HG03097 (cell line): ENCODE data around the gene TOMT.

Experiments used
- ATAC-seq: cut with Tn5 transposase; IDR thresholded peaks from one replicate; pipeline ENCODE4 v1.9.1; 2021; ENCODE audit not compliant: unreplicated experiment, low FRiP score

Gene TOMT

DNA sequence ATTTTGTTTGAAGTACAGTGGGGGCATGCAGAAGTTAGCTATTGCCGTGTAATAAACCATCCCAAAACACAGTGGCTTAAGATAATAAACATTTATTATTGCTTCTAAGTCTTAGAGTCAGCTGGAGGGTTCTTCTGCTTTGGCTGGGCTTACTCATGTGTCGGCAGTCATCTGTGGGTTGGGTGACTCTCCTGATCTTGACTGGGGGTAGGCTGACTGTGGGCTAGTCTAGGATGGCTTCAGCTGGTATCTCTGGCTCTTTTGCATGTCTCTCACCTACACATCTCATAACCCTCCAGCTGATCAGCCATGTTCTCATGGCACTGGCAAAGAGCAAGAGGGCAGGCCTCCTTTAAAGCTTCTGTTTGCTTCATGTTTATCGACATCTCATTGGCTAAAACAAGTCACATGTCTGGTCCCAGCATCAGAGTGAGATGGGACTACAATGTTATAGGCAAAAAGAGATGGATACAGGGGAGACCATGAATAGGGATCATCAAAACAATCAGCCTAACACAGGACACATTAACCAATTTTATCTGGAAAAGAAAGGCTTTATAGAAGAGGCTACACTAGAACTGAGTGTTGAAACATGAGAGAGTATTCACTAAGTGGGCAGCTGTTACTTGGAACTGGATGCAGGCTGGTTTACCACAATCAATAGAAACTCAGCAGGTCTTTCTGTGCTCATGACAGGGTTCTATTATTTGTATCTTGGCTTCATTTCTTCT lies 19.9 kb upstream of the TOMT start:
- ATAC-seq = no peak

DNA sequence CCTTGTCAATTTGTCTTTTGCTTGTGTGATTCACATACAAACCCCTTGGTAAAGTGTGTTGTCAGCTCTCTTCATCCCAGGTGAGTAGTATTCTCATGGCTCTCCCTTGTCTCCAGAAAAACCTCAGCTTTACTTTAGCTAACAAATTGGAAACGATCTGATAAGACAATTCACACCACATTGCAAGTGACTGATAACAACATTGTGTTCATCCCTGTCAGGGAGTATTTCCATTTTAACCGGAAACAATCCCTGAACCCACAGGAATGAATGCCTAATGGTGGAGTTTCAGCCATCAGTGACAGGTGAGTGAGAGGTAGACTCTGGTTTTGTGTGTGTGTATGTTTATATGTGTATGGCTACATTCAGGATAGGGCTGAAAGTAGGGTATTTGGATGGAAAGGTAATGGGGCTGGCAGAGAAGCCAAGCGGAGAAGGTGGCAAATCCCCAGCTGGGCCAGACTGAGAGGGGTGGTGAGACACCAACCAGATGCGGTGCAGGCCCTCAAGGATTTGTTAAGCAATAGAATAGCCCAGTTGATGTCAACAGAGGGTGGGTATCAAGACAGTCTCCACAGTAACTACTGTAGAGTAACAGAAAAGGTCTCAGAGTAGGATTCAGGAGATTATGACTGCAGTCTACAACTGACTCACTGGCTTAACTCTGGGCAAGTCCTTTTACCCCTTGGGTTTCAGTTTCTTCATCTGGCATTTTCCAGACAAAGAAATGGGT lies 17.5 kb upstream of the TOMT start:
- ATAC-seq = no peak

DNA sequence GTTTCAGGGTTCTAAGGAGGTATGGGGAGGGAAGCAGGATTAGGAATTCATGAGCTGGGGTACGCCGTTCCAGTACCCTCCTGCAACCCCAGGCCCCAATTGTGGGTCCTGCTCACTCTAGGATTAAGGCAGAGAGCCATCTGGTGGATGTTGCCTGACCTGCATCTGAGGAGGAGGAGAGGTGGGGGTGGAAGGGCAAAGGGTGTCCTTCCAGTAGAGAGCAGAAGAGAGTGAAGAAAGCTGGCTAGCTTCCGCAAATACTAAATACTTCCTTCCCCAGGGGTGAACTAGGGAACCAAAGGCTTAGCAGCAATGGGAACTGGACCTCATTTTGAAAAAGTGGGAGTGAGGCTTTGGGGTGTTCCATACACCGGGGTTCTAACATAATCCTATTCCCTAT lies 14.4 kb upstream of the TOMT start:
- no peak for ATAC-seq

DNA sequence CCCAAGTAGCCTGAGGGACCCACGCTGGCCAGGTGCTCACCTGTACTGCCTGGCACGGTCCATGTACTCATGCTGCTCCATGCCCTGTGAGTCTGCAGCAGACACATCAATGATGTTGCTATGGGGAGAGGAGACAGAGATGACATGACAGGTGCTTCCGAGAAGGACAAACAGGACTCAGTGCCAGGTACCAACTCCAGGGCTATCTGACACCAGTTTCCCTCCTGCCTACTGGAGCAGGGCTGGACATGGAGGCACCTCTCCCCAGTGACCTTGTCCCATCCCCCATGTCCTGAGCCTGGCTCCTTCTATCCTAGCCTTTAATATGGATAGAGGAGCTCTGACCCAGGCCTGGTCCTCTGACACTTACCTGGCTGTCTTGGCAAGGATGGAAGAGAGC lies 7.0 kb upstream of the TOMT start:
- no peak for ATAC-seq

DNA sequence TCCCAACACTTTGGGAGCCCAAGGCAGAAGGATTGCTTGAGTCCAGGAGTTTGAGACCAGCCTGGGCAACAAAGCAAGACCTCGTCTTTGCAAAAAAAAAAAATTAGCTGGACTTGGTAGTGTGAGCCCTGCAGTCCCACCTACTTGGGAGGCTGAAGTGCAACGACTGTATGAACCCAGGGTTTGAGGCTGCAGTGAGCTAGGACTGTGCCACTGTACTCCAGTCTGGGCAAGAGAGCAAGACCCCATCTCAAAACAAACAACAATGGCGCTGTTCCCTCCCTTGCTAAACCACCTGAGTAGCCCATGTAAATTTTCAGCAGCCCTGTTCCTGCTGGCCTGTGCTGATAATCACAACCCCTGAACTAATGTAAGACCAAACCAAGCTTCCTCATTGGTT lies 5.7 kb upstream of the TOMT start:
- no peak for ATAC-seq

DNA sequence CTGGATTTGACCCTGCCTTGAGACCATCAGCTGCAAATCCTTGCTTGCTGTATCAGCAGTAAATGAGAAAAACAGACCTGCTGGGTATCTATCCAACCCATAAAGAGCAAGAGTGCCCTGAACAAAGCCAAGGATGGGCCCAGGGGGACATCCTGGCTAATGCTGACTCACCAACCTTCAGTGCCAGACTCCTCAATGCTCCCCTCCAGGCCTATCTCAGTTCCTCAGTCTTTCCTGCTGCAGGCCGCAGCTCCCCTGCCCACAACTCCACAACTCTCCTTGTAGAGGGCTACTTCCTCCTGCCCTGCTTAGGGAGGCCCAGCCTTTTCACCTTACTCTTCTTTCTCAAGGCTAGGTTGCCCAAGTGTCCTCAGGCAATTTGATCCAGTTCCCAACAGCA lies 5.3 kb upstream of the TOMT start:
- ATAC-seq = no peak

DNA sequence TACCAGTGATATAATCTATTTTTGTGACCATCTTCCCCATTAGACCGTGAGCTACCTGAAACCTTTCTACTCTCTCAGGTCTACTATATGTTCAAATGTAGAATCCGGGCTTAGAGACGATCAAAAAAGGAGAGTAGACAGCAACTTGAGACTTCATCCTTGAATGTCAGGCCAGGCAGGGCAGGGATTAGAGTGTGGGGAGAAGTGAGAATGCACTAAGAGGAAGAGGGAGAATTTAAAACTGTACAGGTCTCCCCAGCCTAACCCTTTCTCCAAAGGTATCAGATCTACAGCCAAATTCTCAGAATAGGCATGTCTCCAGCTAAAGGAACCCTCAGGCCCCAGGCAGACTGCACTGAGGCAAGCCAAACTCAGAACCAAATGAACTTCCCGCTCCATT lies 3.6 kb upstream of the TOMT start:
- no peak for ATAC-seq

DNA sequence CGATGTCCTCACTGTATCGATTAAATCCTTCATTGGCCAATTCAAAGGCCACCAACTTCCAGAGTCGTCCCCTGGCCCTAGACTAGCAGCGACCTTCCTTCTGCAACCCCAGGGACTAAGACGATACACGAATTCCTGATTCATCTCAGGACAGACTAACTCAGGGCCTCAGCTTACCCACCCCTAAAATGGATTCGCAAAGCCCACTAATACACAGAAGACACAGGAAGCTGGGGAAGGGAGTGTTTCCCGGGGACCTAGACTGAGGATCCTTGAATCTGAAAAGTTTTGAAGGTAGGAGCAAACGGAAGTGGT lies 3.1 kb upstream of the TOMT start:
- ATAC-seq = no peak

DNA sequence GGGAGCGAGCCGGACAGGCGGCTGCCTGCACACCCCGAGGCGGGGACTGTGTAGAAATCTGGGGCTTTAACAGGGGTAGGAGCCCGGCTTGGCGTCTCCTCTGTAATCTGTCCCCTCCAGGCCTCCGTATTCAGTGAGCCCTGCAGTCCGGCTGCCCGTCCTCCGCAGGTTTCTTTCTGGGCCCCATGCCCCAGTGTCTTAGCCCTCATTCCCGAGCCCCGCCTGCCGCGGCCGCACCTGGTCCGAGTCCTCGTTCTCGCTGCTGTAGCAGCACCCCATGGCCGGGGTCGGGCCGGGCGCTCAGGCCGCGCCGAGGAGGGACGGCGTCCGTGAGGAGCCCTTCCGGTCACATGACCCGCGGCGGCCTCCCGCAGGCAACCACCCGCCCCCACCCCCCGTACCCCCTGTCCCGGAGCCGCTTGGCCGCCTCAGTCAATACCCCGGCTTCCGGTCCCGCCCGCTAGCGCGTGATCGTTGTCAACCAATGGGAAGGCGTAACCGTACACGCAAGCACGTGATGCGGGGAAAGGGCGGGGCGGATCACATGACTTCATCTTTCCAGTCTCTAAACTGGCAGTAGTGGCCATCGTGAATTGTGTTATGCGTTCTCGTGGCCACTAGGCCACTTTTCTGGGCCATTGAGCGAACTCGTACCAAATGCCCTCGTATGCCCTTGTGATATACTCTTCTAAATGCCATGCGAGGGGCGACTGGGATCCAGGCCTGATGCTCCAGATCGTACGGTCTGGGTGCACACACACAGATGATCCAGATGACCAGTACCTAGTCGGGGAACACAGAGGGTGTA lies 2.6 kb upstream of the TOMT start, which contains the start of gene LAMTOR1:
Gene LAMTOR1 (minus strand): TSS at position 352 of the 808 bp plus-strand sequence. CDS start 73 bp downstream, at position 279.
- ATAC-seq = peak; percentile 74

DNA sequence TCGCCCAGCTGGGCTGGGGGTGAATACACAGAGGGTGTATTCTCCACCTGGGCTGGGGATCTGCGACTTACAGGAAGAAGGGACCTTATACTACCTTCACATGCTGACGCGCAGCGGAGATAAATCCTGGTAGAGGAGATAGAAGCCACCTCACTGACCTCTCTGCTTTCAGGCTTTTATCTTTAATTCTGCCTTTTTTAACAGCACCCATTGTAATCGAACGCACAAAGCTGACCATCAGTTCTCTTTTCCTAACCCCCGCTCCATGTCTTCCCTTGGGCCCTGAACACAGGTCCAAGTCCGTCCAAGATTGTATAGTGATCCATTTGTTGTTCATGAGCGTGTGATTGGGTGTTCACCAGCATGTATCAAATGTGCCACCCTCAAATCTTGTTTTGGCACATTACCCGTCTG lies 2.0 kb upstream of the TOMT start:
- ATAC-seq = no peak

DNA sequence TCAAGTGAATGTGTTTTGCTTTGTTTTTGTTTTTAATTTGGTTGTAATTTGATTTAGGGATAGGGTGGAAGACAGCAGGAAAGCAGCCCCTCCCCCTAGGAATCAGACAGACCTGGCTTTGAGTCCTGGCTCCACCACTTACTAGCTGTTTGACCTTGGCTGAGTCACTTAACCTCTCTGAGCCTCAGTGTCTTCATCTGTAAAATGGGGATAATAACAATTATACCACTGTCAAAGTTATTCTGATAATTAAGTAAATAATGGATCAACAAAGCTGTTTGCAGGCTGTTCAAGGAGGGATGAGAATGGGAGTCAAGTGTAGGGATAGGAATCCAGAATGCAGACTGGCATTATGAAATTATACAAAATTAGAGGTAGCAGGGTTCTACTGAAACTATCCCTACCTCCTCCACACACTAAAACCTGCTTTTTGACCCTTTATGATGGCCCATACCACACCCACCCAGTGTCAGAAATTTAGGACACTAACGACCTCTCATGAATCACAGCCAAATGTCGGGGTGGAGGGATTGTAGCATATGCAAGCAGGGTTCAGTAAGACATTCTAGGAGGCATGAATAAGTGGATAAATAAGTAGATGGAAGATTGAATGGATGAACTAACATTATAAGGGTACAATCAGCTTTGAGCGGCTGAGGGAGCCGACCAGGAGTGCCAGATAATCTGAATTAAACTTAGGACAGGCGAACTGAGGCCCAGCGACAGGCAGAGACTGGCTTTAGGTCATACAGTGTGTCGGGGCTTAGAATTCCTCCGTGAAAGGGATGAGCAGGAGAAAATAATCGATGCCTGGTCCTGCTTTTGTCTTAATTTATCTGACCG lies 5.8 kb downstream of the TOMT start:
- no peak for ATAC-seq

DNA sequence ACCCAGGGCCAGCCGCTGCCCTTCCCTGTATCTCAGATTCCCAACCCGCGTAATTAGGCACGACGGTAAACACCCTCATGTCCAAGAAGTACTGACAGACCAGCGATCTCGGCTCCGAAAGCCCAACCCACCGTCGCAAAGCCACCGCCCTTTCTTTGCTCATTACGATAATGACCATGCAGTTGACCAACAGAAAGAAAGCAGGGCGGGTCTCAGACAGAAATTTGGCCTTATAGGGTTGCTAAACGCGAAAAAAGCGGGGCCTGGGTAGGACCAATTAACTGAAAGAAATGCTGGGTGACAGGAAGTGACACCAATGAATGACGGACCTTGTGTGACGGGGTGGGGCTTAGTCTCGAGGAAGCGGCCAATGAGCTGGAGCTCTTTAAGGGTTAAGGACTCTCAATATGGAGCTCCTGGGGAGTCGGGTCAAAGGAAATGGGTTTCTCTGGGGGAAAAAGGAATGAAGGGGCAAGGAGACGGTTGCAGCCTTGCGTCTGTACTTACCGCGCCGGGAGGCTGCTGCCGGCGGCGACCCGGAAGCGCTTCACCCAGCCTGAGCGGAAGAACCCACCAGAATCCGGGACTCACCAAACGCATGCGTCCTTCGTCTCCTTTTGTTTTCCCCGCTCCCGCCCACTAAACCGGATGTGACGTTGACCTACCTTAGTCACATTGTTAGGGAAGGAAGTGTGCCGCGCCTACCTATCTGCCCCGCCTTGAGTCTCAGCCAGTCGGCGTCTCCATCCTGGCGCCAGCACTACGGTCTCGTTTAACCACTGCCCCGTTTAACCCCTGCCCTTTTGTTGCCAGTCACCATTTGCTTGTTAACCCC lies 6.6 kb downstream of the TOMT start, which contains the start of gene ANAPC15:
Gene ANAPC15 (minus strand): TSS at position 553 of the 835 bp plus-strand sequence. CDS start 1,419 bp downstream, outside the sequence.
- ATAC-seq = peak; percentile 81

DNA sequence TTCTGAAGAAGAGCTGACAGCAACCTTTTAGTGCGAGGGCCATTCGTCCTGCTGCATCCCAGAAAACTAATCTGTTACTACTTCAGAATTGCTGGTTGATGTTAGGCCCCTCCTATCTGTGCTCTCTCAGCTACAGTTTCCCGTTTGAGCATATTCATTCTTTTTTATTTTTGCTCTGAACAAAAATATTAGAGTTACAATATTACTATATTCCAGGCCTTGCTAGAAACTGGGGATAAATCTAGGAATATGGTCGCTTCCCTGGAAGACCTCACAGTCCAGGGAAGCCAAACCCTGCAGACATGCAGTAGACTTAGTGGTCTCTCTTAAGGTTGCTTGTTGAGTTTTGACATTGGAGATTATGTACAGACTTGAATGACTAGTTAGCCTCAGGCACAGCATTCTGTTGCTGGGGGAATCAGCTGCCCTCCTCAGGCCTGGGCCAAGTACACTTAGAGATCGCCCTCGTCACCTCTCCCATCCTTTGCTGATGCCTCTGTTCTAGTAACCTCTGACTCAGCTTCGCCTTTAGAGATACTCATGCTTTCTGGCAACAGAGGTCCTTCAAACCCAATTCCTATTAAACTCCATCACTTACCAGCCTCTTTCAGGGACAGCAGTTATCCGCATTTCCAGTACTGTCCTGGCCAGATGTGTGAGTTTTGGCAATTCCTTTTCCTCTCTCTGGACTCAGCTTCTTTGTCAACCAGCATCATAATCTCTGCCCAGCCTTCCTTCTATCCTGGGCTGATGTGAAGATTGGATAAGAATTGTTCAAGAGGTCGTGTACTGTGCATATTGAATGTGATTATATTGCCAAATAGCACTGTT lies 7.5 kb downstream of the TOMT start:
- no peak for ATAC-seq

DNA sequence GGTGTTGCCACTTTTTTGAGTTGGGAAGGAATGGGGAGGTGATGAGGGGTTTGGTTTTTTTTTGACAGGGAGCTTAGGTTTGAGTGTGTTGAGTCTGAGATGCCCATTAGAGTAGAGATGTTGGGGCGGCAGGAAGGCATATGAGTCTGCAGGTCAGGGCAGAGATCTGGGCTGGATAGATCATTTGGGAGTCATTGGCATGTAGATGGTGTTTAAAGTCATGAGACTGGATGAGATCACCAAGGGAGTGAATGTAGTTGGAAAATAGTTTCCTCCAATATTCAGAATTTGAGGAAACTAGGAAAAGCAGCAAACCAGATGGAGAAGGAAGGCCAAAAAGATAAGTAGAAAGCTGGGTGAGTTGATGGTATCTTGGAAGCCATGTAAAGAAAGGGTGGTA lies 8.8 kb downstream of the TOMT start:
- ATAC-seq = no peak

DNA sequence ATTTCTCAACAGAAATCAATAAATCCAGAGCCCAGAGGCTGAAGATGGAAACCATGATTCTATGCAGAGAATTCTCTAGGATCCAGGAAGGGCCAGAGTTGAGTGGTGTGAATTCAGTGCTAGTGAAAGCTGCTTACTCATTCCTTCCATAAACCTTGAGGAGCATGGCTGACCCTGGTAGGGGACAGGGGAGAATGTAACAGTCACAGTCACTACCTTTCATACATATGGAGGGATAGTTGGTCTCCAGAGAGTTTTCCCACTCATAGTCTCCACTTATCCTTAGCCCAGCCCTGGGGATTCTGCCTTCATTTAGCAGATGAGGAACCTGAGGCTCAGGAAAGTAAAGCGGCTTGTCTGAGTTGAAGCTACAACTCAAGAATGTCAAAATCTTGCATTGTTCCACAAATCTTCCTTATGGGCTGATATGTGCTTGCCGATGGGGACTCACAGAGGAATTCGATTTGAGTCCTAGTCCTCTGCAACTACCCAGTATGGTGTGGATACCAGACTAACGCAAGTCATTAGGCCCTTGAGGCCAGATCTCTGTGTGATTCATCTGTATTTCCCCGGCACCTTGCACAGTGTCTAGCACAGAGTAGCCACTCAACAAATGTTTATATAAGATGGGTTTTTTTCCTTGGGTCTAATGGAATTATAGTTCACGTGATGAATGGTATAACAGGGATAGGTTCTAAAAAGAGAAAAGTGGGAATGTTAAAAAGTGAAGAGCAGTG lies 10.5 kb downstream of the TOMT start:
- ATAC-seq = no peak

DNA sequence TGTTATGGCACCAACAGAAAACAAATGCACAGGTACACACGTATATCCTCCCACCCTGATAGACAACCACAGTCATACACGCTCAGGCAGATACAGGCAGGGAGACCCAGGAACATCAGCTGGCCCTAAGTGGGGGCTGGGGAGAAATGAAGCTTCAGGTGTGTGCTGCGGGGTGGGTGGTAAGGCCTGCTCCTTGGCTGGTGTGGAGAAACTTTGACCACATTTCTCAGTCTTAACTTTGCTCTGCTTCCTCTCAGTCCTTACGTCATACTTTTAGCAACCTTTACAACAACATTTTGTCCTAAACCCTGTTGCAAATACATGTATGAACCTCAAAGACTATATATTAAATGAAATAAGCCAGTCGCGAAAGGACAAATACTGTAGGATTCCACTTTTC lies 13.5 kb downstream of the TOMT start:
- ATAC-seq = no peak

DNA sequence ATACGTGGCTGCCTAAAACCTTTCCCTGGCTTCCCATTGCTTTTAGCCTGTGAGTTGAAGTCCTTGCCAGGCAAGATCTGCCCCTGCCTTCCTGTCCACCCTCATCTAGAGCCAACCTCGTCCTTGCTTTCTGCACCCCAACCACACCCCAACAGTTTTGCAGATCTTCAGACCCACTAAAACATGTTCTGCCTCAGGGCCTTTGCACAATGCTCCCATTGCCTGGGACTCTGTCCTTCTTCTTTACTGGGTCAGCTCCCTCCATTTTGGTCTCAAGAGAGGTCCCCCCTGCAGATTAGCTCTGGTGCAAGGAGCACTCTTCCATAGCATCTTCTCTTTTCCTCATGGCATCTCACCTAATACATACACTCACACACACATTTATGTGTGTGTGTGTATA lies 15.2 kb downstream of the TOMT start:
- ATAC-seq = no peak

DNA sequence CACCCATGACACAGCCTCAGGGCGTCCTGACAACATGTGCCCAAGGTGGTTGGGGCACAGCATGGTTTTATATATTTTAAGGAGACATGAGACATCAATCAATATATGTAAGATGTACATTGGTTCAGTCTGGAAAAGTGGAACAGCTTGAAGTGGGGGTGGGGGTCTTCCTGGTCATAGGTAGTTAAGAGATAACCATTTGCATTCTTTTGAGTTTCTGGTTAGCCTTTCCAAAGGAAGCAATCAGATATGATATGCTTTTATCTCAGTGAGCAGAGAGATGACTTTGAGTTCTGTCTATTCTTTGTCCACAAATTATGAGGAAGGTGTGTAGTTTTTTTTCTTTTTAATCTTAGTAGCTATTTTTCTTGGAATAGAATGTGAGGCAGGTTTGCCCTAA lies 16.9 kb downstream of the TOMT start:
- ATAC-seq = no peak
